Esophagus muscularis mucosa (tissue), 4 donors: ENCODE measurements around the gene SOX8. TPM values are rescaled to one million over a fixed set of nuclear protein-coding genes. Genes with fewer than 3 reads are reported as not detected.

Experiments
- DNase-seq: peaks from one replicate; pipeline ENCODE4 v3.0.0-alpha.2; 2017; ENCODE audit errors: extremely low spot score
- H3K27ac ChIP-seq, 4 donors: fragments of 200-600 bp; sonication (generic); replicated peaks in 1 of 4; 1 replicate in 3 of 4; 2 replicates in 1 of 4; pipeline ENCODE4 v1.5.1; 2016 to 2019; ENCODE audit warnings: mild to moderate bottlenecking in 1 of 4
- H3K27me3 ChIP-seq, 4 donors: fragments of 200-600 bp; sonication (generic); one replicate each; pipeline versions ENCODE4 v1.5.1 to v1.6.0; 2016 to 2019
- H3K36me3 ChIP-seq, 4 donors: fragments of 200-600 bp; sonication (generic); one replicate each; pipeline ENCODE4 v1.5.1; 2016 to 2019
- H3K4me1 ChIP-seq, 4 donors: fragments of 200-600 bp; sonication (generic); one replicate each; pipeline ENCODE4 v1.5.1; 2016 to 2019
- H3K4me3 ChIP-seq, 4 donors: fragments of 200-600 bp; sonication (generic); 1 replicate in 2 of 4; 2 replicates in 2 of 4; pipeline ENCODE4 v1.5.1; 2016 to 2019; ENCODE audit warnings: mild to moderate bottlenecking in 4 of 4, moderate library complexity in 1 of 4
- H3K9me3 ChIP-seq, 4 donors: fragments of 200-600 bp; sonication (generic); 1 replicate in 3 of 4; 2 replicates in 1 of 4; pipeline ENCODE4 v1.5.1; 2016 to 2019
- EP300 ChIP-seq: sonication (generic); formaldehyde crosslinking; IDR thresholded peaks from one replicate; pipeline ENCODE4 v1.6.1; 2017; ENCODE audit warnings: antibody characterized with exemption
- POLR2A ChIP-seq: fragments of 450-650 bp; IDR thresholded peaks from one replicate; pipeline ENCODE4 v1.6.1; 2017; ENCODE audit warnings: antibody characterized with exemption, moderate library complexity, mild to moderate bottlenecking, low read depth
- POLR2AphosphoS5 ChIP-seq, 2 donors: sonication (generic); formaldehyde crosslinking; IDR thresholded peaks; one replicate each; pipeline ENCODE4 v1.6.1; 2017; ENCODE audit warnings: antibody characterized with exemption in 2 of 2
- WGBS: methylation state at CpG from one replicate; pipeline ENCODE4 v1.1.5; 2018; 5-methylcytosine and 5-hydroxymethylcytosine counted together
- intact Hi-C: fragments of 100-400 bp; cut with DNase I; formaldehyde crosslinking; loops from one replicate; pipeline ENCODE4 v1.15.1; 2023
- total RNA-seq, 4 donors: library from RNA; depleted of rRNA; stranded (reverse); fragments of >200 nt; gene quantifications; one replicate each; pipeline versions ENCODE4 v1.1.0 to v1.2.1, GENCODE V29; 2016
- TF ChIP-seq, protein P1 (sequence below), 3 experiments: fragments of 200-600 bp in 2 of 3; fragments of 450-650 bp in 1 of 3; sonication (generic) in 2 of 3; IDR thresholded peaks; one replicate each; pipeline ENCODE4 v1.5.1; 2017 to 2019; ENCODE audit warnings: antibody characterized with exemption in 3 of 3, mild to moderate bottlenecking in 2 of 3, moderate library complexity in 1 of 3

The SOX8 gene
- total RNA-seq, 4 donors from 2014 or later = 4.1 to 4.6 (median 4.3) TPM

DNA sequence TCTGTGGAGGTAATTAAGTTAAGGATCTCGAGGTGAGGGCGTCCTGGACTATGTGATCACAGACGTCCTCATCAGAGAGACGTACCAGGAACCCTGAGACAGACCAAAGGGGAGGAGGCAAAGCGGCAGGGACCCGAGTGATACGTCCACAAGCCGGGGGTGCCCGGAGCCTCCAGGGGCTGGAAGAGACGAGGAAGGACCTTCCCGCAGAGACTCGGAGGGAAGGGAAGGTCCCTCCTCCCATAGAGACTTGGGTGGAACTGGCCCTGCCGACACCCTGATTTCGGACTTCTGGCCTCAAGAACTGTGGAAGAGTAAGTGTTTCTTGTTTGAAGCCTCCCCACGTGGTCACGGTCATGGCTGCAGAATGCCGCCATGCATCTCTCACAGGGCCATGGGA, 41.6 kb upstream of the SOX8 start:
- no peak overlapping the region for H3K27ac ChIP-seq
- WGBS = 96% methylated on average over 14 of the region's 17 CpGs
- intact Hi-C loops = no loop called here
- H3K9me3 ChIP-seq = peaks cover 0 to 16% (median 3%) of the 10 kb centered on the region in 4 donors
- H3K27me3 ChIP-seq = no peaks in the 10 kb centered on the region
- H3K4me3 ChIP-seq = no peak overlapping the region
- TF ChIP-seq, protein P1, sequence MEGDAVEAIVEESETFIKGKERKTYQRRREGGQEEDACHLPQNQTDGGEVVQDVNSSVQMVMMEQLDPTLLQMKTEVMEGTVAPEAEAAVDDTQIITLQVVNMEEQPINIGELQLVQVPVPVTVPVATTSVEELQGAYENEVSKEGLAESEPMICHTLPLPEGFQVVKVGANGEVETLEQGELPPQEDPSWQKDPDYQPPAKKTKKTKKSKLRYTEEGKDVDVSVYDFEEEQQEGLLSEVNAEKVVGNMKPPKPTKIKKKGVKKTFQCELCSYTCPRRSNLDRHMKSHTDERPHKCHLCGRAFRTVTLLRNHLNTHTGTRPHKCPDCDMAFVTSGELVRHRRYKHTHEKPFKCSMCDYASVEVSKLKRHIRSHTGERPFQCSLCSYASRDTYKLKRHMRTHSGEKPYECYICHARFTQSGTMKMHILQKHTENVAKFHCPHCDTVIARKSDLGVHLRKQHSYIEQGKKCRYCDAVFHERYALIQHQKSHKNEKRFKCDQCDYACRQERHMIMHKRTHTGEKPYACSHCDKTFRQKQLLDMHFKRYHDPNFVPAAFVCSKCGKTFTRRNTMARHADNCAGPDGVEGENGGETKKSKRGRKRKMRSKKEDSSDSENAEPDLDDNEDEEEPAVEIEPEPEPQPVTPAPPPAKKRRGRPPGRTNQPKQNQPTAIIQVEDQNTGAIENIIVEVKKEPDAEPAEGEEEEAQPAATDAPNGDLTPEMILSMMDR (IDR thresholded peaks at IDR 0.05) = no peak
- no peak for TF ChIP-seq POLR2A
- no peak for TF ChIP-seq EP300
- no peak for TF ChIP-seq POLR2AphosphoS5 (IDR thresholded peaks at IDR 0.05)
- DNase-seq = no peak
- peaks cover 5 to 48% (median 27%) of the 10 kb centered on the region in 4 donors for H3K36me3 ChIP-seq
- H3K4me1 ChIP-seq = no peaks in the 10 kb centered on the region

DNA sequence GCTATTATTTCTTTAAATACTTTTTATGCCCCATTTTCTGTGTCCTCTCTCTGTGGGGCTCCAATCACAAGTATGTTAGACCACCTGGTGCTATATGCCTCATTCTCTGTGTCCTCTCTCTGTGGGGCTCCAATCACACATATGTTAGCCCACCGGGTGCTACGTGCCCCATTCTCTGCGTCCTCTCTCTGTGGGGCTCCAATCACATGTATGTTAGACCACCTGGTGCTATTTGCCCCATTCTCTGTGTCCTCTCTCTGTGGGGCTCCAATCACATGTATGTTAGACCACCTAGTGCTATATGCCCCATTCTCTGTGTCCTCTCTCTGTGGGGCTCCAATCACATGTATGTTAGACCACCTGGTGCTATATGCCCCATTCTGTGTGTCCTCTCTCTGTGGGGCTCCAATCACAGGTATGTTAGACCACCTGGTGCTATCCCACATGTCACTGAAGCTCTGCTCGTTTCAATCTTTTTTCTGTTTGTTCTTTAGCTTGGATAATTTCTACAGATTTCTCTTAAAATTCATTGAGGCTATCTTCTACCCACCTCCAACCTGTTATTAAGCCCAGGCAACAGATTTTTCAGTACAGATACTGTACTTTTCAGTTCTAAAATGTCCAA, 39.0 kb upstream of the SOX8 start:
- peaks cover 0 to 16% (median 3%) of the 10 kb centered on the region in 4 donors for H3K9me3 ChIP-seq
- 95% methylated on average over 4 of the region's 4 CpGs for WGBS
- H3K27ac ChIP-seq = no peak overlapping the region
- no peaks in the 10 kb centered on the region for H3K4me1 ChIP-seq
- intact Hi-C loops = no loop called here
- peaks cover 17 to 65% (median 49%) of the 10 kb centered on the region in 4 donors for H3K36me3 ChIP-seq
- H3K27me3 ChIP-seq = no peaks in the 10 kb centered on the region
- no peak for DNase-seq
- TF ChIP-seq, protein P1 (IDR thresholded peaks at IDR 0.05) = no peak
- TF ChIP-seq POLR2AphosphoS5 (IDR thresholded peaks at IDR 0.05) (no peak), POLR2A (no peak), EP300 (no peak)
- H3K4me3 ChIP-seq = no peak overlapping the region

DNA sequence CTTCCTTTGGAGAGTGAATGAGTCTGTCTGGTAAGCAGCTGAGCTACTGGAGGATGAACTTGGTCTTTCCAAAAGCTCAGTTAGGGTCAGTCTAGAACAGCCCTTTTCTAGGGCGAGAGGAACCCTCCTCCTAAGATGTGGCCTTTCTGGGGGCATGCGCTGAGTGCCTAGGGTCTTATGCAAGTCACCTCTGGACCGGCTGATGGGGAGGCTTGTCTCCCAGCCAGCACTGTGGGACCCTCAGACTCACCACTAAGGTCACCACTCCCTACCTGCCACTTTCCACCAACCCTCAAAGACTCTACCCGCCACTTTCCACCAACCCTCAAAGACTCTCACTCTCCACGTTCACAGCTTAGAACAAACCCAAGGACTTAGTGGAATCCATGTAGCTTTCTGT, 37.6 kb upstream of the SOX8 start:
- no peak overlapping the region for H3K4me3 ChIP-seq
- DNase-seq = no peak
- H3K36me3 ChIP-seq = peaks cover 17 to 59% (median 49%) of the 10 kb centered on the region in 4 donors
- H3K27me3 ChIP-seq = no peaks in the 10 kb centered on the region
- intact Hi-C loops = no loop called here
- H3K27ac ChIP-seq = no peak overlapping the region
- 97% methylated on average over 5 of the region's 5 CpGs for WGBS
- no peaks in the 10 kb centered on the region for H3K4me1 ChIP-seq
- TF ChIP-seq EP300 (no peak), POLR2A (no peak), POLR2AphosphoS5 (IDR thresholded peaks at IDR 0.05) (no peak)
- TF ChIP-seq, protein P1 (IDR thresholded peaks at IDR 0.05) = no peak
- H3K9me3 ChIP-seq = peaks cover 0 to 16% (median 3%) of the 10 kb centered on the region in 4 donors

DNA sequence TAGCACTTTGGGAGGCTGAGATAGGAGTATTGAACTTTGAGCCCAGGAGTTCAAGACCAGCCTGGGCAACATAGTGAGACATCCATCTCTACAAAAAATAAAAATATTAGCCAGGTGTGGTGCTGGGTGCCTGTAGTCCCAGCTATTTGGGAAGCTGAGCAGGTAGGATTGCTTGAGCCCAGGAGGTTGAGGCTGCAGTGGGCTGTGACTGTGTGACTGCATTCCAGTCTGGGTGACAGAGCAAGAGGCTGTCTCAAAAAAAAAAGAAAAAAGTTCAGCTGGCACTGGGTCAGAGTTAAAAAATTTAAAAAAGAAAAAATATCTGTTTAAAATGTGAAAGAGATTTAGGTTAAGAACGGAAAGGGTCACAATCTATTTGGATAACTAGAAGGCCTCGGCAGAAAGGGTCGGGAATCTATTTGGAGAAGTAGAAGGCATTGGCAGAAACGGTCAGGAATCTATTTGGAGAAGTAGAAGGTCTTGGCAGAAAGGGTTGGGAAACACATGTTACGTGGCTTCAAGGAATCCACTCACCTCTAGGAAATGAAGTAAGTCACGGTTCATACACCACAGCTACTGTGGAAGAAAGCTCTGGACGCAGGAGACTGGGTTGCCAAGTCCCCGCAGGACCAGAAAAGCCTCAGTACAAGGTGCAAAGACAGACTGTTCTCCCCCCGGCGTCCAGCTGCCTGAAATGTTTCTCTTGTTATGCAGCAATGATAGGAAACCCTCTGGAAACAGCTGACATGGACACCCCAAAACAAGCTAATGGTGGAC, 36.1 kb upstream of the SOX8 start:
- DNase-seq = no peak
- Histone ChIP-seq H3K36me3 (peaks cover 17 to 45% (median 36%) of the 10 kb centered on the region in 4 donors), H3K27ac (no peak overlapping the region), H3K4me3 (no peak overlapping the region), H3K9me3 (peaks cover 0 to 16% (median 3%) of the 10 kb centered on the region in 4 donors), H3K4me1 (no peaks in the 10 kb centered on the region), H3K27me3 (no peaks in the 10 kb centered on the region)
- intact Hi-C loops = no loop called here
- 91% methylated on average over 10 of the region's 10 CpGs for WGBS
- TF ChIP-seq EP300 = no peak
- TF ChIP-seq, protein P1 (IDR thresholded peaks at IDR 0.05) = no peak
- no peak for TF ChIP-seq POLR2AphosphoS5 (IDR thresholded peaks at IDR 0.05)
- TF ChIP-seq POLR2A = no peak
